GM21360 (cell line): ENCODE data around the gene CENPA.

Source experiments
- ATAC-seq: cut with Tn5 transposase; IDR thresholded peaks from one replicate; pipeline ENCODE4 v1.9.1; 2021; ENCODE audit warnings: mild to moderate bottlenecking, moderate library complexity; ENCODE audit not compliant: unreplicated experiment

Gene CENPA

DNA sequence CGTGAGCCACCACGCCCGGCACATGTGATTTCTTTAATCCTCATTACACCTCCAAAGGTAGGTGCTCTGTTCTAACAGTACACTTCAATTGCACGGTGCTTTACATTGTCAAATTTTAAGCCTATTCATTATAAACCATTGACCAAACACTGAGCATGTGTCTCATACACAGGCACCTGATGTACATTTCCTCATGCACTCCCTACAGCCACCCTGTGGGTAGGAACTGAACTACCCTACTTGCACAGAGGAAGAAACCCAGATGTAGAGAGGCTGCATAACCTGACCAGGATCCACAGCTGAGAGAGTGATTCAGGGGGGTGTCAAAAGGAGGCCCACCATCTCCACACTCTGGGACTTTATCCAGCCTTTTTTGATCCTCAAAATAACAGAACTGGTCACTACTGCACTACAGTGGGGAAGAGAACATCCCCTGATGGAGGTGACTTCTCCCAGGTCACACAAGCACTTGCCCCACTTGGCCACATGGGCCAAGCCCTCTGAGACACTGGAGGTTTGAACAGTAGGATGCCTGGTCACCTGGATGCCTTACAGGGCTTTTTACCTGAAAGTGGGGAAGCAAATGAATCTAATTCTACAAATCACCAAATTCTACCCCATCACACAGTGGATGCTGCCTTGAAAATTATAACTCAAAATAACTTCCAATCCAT lies 55.2 kb downstream of the CENPA start:
- no peak for ATAC-seq

DNA sequence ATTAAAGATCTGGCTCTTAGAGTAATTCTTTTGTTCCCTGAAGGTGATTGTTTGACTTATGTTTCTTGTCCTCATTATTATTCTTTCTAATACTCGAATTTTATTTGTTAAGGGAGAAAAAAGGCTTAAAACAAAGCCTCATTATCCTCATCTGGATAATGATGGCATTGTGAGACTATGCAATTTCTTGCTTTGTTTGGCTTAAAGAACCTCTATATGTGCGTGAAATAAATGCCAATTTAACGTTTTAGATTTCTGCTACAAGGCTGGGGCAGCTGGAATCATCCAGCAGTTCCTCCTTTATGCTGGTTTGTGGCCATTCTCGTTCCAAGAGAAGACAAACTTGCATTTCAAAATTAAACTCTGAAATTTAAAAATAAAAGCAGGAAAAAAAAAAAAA lies 57.2 kb downstream of the CENPA start:
- ATAC-seq = no peak
